Ectodermal cell (in vitro differentiated cells): ENCODE data around the gene MPRIP.

ENCODE experiments used
- H3K27ac ChIP-seq: 2 replicates; pipeline ENCODE4 v1.7.0; 2013; ENCODE audit warnings: mild to moderate bottlenecking, low read depth, low read length; ENCODE audit not compliant: insufficient read depth, poor library complexity, severe bottlenecking
- H3K27me3 ChIP-seq: 2 replicates; pipeline ENCODE4 v1.7.0; 2013; ENCODE audit warnings: mild to moderate bottlenecking, low read length; ENCODE audit not compliant: insufficient read depth, control insufficient read depth, poor library complexity, severe bottlenecking
- H3K36me3 ChIP-seq: one replicate; pipeline ENCODE4 v1.7.0; 2013; ENCODE audit warnings: low read length; ENCODE audit not compliant: control insufficient read depth, insufficient read depth
- H3K4me1 ChIP-seq: one replicate; pipeline ENCODE4 v1.7.0; 2013; ENCODE audit warnings: low read length; ENCODE audit not compliant: control insufficient read depth, insufficient read depth
- H3K4me3 ChIP-seq: 2 replicates; pipeline ENCODE4 v1.7.0; 2013; ENCODE audit warnings: low read depth, low read length, control low read depth; ENCODE audit not compliant: insufficient read depth
- H3K9me3 ChIP-seq: 2 replicates; pipeline ENCODE4 v1.7.0; 2013; ENCODE audit warnings: mild to moderate bottlenecking, low read length, moderate library complexity; ENCODE audit not compliant: control insufficient read depth
- whole genome bisulfite sequencing, 2 experiments: methylation state at CpG; one replicate each; pipeline ENCODE4 v1.1.7; 2013; ENCODE audit warnings: missing lambda C conversion rate in 2 of 2; 5-methylcytosine and 5-hydroxymethylcytosine counted together

The MPRIP gene

GRCh38 chr17:17146786-17147406, 104.6 kb downstream of the MPRIP start:
- H3K27me3 ChIP-seq = no peaks in the 10 kb centered on the region
- no peak overlapping the region for H3K27ac ChIP-seq
- H3K4me3 ChIP-seq = no peak overlapping the region
- no peaks in the 10 kb centered on the region for H3K9me3 ChIP-seq
- WGBS, 2 experiments = 87 to 90% methylated on average over 14 of the region's 14 CpGs
- no peaks in the 10 kb centered on the region for H3K4me1 ChIP-seq
- H3K36me3 ChIP-seq = peaks cover 18% of the 10 kb centered on the region

- Histone ChIP-seq H3K4me3 (no peak overlapping the region), H3K27me3 (no peaks in the 10 kb centered on the region), H3K9me3 (no peaks in the 10 kb centered on the region), H3K27ac (no peak overlapping the region), H3K4me1 (no peaks in the 10 kb centered on the region), H3K36me3 (peaks cover 17% of the 10 kb centered on the region)
- WGBS, 2 experiments = 93% methylated on average over 5 of the region's 5 CpGs
Observed at GRCh38 chr17:17147821-17148220, 105.6 kb downstream of the MPRIP start.

GRCh38 chr17:17149520-17150447, 107.5 kb downstream of the MPRIP start:
- Histone ChIP-seq H3K36me3 (peaks cover 12% of the 10 kb centered on the region), H3K27me3 (no peaks in the 10 kb centered on the region), H3K4me3 (no peak overlapping the region), H3K27ac (no peak overlapping the region), H3K9me3 (no peaks in the 10 kb centered on the region), H3K4me1 (no peaks in the 10 kb centered on the region)
- WGBS, 2 experiments = 97 to 98% methylated on average over 9 of the region's 9 CpGs

GRCh38 chr17:17150448-17150800, 108.2 kb downstream of the MPRIP start:
- Histone ChIP-seq H3K9me3 (no peaks in the 10 kb centered on the region), H3K27ac (no peak overlapping the region), H3K4me3 (no peak overlapping the region), H3K4me1 (no peaks in the 10 kb centered on the region), H3K36me3 (peaks cover 12% of the 10 kb centered on the region), H3K27me3 (no peaks in the 10 kb centered on the region)
- no CpG with 5 or more reads among the region's 1 CpG for WGBS, 2 experiments

- WGBS, 2 experiments = 95 to 96% methylated on average over 5 of the region's 5 CpGs
- no peaks in the 10 kb centered on the region for H3K27me3 ChIP-seq
- peaks cover 12% of the 10 kb centered on the region for H3K36me3 ChIP-seq
- H3K27ac ChIP-seq = no peak overlapping the region
- H3K9me3 ChIP-seq = no peaks in the 10 kb centered on the region
- no peak overlapping the region for H3K4me3 ChIP-seq
- no peaks in the 10 kb centered on the region for H3K4me1 ChIP-seq
Observed at GRCh38 chr17:17151055-17151454, 108.8 kb downstream of the MPRIP start.

GRCh38 chr17:17151541-17151940, 109.3 kb downstream of the MPRIP start:
- no peak overlapping the region for H3K4me3 ChIP-seq
- H3K4me1 ChIP-seq = no peaks in the 10 kb centered on the region
- WGBS, 2 experiments = 89 to 99% methylated on average over 3 of the region's 3 CpGs
- no peaks in the 10 kb centered on the region for H3K27me3 ChIP-seq
- H3K36me3 ChIP-seq = peaks cover 13% of the 10 kb centered on the region
- H3K9me3 ChIP-seq = no peaks in the 10 kb centered on the region
- H3K27ac ChIP-seq = no peak overlapping the region

- no peak overlapping the region for H3K27ac ChIP-seq
- H3K27me3 ChIP-seq = no peaks in the 10 kb centered on the region
- H3K4me1 ChIP-seq = no peaks in the 10 kb centered on the region
- peaks cover 18% of the 10 kb centered on the region for H3K36me3 ChIP-seq
- 86% methylated on average over 8 of the region's 8 CpGs for WGBS, 2 experiments
- no peak overlapping the region for H3K4me3 ChIP-seq
- H3K9me3 ChIP-seq = no peaks in the 10 kb centered on the region
Observed at GRCh38 chr17:17151962-17152361, 109.7 kb downstream of the MPRIP start.

GRCh38 chr17:17152385-17152784, 110.1 kb downstream of the MPRIP start:
- peaks cover 19% of the 10 kb centered on the region for H3K36me3 ChIP-seq

GRCh38 chr17:17153071-17153470, 110.8 kb downstream of the MPRIP start:
- 94 to 96% methylated on average over 9 of the region's 9 CpGs for WGBS, 2 experiments
- Histone ChIP-seq H3K9me3 (no peaks in the 10 kb centered on the region), H3K27me3 (no peaks in the 10 kb centered on the region), H3K36me3 (peaks cover 19% of the 10 kb centered on the region), H3K4me3 (no peak overlapping the region), H3K27ac (no peak overlapping the region), H3K4me1 (no peaks in the 10 kb centered on the region)

More at GRCh38 chr17:17152385-17152784, 110.1 kb downstream of the MPRIP start:
- Histone ChIP-seq H3K27ac (no peak overlapping the region), H3K9me3 (no peaks in the 10 kb centered on the region), H3K27me3 (no peaks in the 10 kb centered on the region), H3K4me1 (no peaks in the 10 kb centered on the region), H3K4me3 (no peak overlapping the region)
- 97 to 99% methylated on average over 4 of the region's 4 CpGs for WGBS, 2 experiments

- no peaks in the 10 kb centered on the region for H3K9me3 ChIP-seq
- no peak overlapping the region for H3K27ac ChIP-seq
- 79 to 81% methylated on average over 7 of the region's 7 CpGs for WGBS, 2 experiments
- H3K36me3 ChIP-seq = peaks cover 19% of the 10 kb centered on the region
- H3K4me1 ChIP-seq = no peaks in the 10 kb centered on the region
- no peak overlapping the region for H3K4me3 ChIP-seq
- H3K27me3 ChIP-seq = no peaks in the 10 kb centered on the region
Observed at GRCh38 chr17:17153709-17154108, 111.5 kb downstream of the MPRIP start.
